ENCODE measurements around the gene ECT2.
"Not testable (repeated sequence)": the region's sequence is repeated elsewhere in the genome, so short reads cannot be mapped to it uniquely, and the experiment has no call there.

Gene ECT2

DNA sequence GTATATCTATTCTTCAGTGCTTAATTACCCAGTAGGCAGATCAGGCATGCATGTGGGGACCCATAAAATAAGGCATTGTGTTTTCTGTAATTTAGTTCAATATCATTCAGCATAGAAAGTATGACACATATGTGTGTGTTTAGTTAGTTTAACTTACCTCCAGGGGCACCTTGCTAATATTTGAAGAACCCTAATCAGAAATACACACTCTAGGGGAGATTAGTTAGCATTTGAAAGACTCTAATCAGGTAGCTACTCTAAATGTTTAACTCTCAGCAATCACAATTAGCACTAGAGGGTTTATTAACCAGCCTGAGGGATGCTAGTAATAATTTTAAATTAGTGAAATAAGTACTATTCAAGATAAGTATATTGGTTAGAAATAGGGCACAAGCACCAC is 104.5 kb downstream of the ECT2 start:
- Histone ChIP-seq H3K36me3 (no peaks in the 10 kb centered on the region), H3K27me3 (ENCODE audit: insufficient read depth, low read depth, severe bottlenecking) (no peaks in the 10 kb centered on the region), H3K4me3 (ENCODE audit: low read depth, low read length) (no peak overlapping the region), H3K27ac (no peak overlapping the region), H3K9me3 (ENCODE audit: severe bottlenecking) (no peaks in the 10 kb centered on the region)
- no peak for DNase-seq
- no peak for TF ChIP-seq CTCF (IDR thresholded peaks at IDR 0.05; ENCODE audit: low read depth, low read length)

DNA sequence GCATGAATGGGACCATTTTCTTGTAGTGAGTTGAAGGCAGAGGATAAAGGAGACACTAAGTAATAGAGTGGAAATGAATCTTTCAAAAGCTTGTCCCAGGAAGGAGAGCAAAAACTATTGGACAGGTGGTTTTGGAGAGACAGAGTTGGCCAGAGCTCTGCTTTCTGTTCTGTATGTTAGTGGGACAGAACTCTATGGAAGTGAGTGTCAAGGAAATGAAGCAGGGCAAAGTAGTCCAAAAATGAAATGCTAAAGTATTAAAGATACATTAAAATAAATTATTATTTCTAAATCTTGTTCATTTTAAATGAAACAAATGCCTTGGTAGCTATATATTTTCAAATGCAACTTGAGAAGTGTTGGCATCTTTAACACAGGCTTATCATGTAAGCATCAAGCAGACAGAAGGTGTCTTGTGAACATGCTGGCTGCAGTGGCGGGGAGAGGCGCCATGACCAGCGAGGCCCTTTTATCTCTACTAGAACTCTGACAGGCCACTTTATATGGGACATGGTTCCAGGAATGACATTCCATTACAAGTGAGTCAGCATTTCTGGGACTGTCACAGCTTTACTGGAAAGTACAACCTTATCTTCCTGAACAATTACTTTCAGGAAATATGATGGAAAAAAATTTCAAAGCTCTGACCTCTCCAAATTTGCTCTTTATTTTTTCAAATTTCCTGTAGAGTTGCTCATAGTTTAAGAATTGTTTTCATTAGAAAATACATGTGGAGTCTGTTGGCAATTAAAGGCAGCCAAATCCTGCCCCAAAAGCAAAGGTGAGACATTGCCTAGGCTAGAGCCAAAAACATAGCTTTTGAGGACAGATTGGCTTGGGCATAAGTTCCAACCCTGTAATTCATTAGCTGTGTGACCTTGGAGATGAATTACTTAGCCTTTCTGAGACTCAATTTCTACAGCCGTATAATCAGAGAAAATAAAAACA is 106.5 kb downstream of the ECT2 start:
- no peak overlapping the region for H3K27ac ChIP-seq
- TF ChIP-seq CTCF (IDR thresholded peaks at IDR 0.05; ENCODE audit: low read depth, low read length): no peak
- no peak overlapping the region for H3K4me3 ChIP-seq (ENCODE audit: low read depth, low read length)
- DNase-seq: no peak
- H3K36me3 ChIP-seq: no peaks in the 10 kb centered on the region
- no peaks in the 10 kb centered on the region for H3K27me3 ChIP-seq (ENCODE audit: insufficient read depth, low read depth, severe bottlenecking)
- no peaks in the 10 kb centered on the region for H3K9me3 ChIP-seq (ENCODE audit: severe bottlenecking)

GRCh38 chr3:172859041-172859440 is 108.5 kb downstream of the ECT2 start:
- Histone ChIP-seq H3K27ac (no peak overlapping the region), H3K4me3 (ENCODE audit: low read depth, low read length) (no peak overlapping the region), H3K27me3 (ENCODE audit: insufficient read depth, low read depth, severe bottlenecking) (no peaks in the 10 kb centered on the region), H3K36me3 (no peaks in the 10 kb centered on the region), H3K9me3 (ENCODE audit: severe bottlenecking) (no peaks in the 10 kb centered on the region)
- peak; percentile 13 for DNase-seq
- TF ChIP-seq CTCF (IDR thresholded peaks at IDR 0.05; ENCODE audit: low read depth, low read length): no peak

- not testable (repeated sequence) for H3K36me3 ChIP-seq; H3K9me3 ChIP-seq (ENCODE audit: severe bottlenecking); H3K27ac ChIP-seq; H3K27me3 ChIP-seq (ENCODE audit: insufficient read depth, low read depth, severe bottlenecking); H3K4me3 ChIP-seq (ENCODE audit: low read depth, low read length); DNase-seq
These were observed 116.3 kb downstream of the ECT2 start for GRCh38 chr3:172866726-172867350.

- Histone ChIP-seq H3K4me3 (ENCODE audit: low read depth, low read length) (no peak overlapping the region), H3K27me3 (ENCODE audit: insufficient read depth, low read depth, severe bottlenecking) (no peaks in the 10 kb centered on the region), H3K27ac (no peak overlapping the region), H3K36me3 (no peaks in the 10 kb centered on the region), H3K9me3 (ENCODE audit: severe bottlenecking) (no peaks in the 10 kb centered on the region)
- DNase-seq: no peak
- no peak for TF ChIP-seq CTCF (IDR thresholded peaks at IDR 0.05; ENCODE audit: low read depth, low read length)
These were observed 118.2 kb downstream of the ECT2 start for GRCh38 chr3:172868582-172869200.

DNA sequence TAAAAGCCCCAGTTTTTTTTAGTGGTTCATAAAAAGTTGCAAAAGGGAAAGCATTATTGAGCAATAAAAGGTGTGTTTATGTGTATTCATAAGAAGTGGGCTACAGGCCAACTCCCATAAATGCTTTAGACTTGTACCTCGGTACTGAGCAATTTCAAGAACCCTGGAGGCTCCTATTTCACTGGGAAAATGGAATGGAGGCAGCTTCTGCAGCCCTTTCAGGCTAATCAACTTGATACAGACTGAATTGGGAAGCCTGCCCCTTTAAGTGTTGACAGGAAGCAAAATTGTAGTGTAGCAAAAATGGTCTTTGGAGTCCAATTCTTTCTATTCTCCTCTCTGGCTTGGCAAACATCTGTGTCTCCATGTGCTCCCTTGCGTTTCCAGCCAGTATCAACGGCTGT is 118.8 kb downstream of the ECT2 start:
- no peak for DNase-seq
- no peak overlapping the region for H3K27ac ChIP-seq
- no peak for TF ChIP-seq CTCF (IDR thresholded peaks at IDR 0.05; ENCODE audit: low read depth, low read length)

More for the DNA sequence above, 118.8 kb downstream of the ECT2 start:
- H3K4me3 ChIP-seq (ENCODE audit: low read depth, low read length): no peak overlapping the region
- no peaks in the 10 kb centered on the region for H3K9me3 ChIP-seq (ENCODE audit: severe bottlenecking)
- H3K27me3 ChIP-seq (ENCODE audit: insufficient read depth, low read depth, severe bottlenecking): no peaks in the 10 kb centered on the region
- no peaks in the 10 kb centered on the region for H3K36me3 ChIP-seq

All from WERI-Rb-1 (cell line).